Activated naive CD8-positive, alpha-beta T cell treated with anti-CD3 and anti-CD28 coated beads, Interleukin-2, amount 50 U/mL, for 24 hours (primary cell): ENCODE results near the gene TINAG.

Experiments
- ATAC-seq: fragments of 150-1000 bp; cut with Tn5 transposase; one replicate; pipeline ENCODE4 v1.10.0; 2021
- DNase-seq: peaks from one replicate; pipeline ENCODE4 v3.0.0; 2021
- H3K27ac Mint-ChIP-seq: one replicate; pipeline ENCODE4 v1.8.0; 2021; ENCODE audit warnings: mild to moderate bottlenecking, mixed read lengths
- H3K27me3 Mint-ChIP-seq: one replicate; pipeline ENCODE4 v1.8.0; 2021; ENCODE audit warnings: mixed read lengths
- H3K36me3 Mint-ChIP-seq: one replicate; pipeline ENCODE4 v1.8.0; 2021; ENCODE audit warnings: low read depth, mixed read lengths
- H3K4me1 Mint-ChIP-seq: one replicate; pipeline ENCODE4 v1.8.0; 2021; ENCODE audit warnings: mixed read lengths
- H3K4me3 Mint-ChIP-seq: one replicate; pipeline ENCODE4 v1.8.0; 2021; ENCODE audit warnings: mild to moderate bottlenecking, moderate library complexity, mixed read lengths
- H3K9me3 Mint-ChIP-seq: one replicate; pipeline ENCODE4 v1.8.0; 2021; ENCODE audit warnings: mixed read lengths

Gene TINAG

GRCh38 chr6:54428431-54428830, 120.2 kb downstream of the TINAG start:
- Mint-ChIP-seq H3K4me3 (no peak overlapping the region), H3K9me3 (no peaks in the 10 kb centered on the region), H3K36me3 (no peaks in the 10 kb centered on the region), H3K27me3 (no peaks in the 10 kb centered on the region), H3K27ac (no peak overlapping the region), H3K4me1 (no peaks in the 10 kb centered on the region)
- no peak for ATAC-seq
- no peak for DNase-seq

GRCh38 chr6:54431466-54431865, 123.2 kb downstream of the TINAG start:
- no peaks in the 10 kb centered on the region for H3K4me1 Mint-ChIP-seq
- DNase-seq (no peak), ATAC-seq (no peak)
- no peak overlapping the region for H3K4me3 Mint-ChIP-seq
- no peaks in the 10 kb centered on the region for H3K36me3 Mint-ChIP-seq
- H3K27me3 Mint-ChIP-seq: no peaks in the 10 kb centered on the region
- no peaks in the 10 kb centered on the region for H3K9me3 Mint-ChIP-seq
- H3K27ac Mint-ChIP-seq: no peak overlapping the region
